ENCODE data around the gene EIF4G1. TPM values are rescaled to one million over a fixed set of nuclear protein-coding genes. Genes with fewer than 3 reads are reported as not detected.

EIF4G1 gene
- total RNA-seq, 1 donor from 2014 or later: 137 TPM

- Mint-ChIP-seq H3K27me3 (ENCODE audit: insufficient read depth, low read depth) (peaks cover 5% of the 10 kb centered on the region), H3K4me3 (no peak overlapping the region), H3K27ac (peak overlapping the region; percentile 96), H3K36me3 (peaks cover 9% of the 10 kb centered on the region), H3K9me3 (no peaks in the 10 kb centered on the region), H3K4me1 (peaks cover 36% of the 10 kb centered on the region)
- no peaks in the 10 kb centered on the region for H3K36me3 ChIP-seq
- H3K4me3 ChIP-seq: no peak overlapping the region
- H3K27me3 ChIP-seq: no peaks in the 10 kb centered on the region
- H4K20me1 ChIP-seq (ENCODE audit: low read depth): peaks cover 47% of the 10 kb centered on the region
- H3K79me2 ChIP-seq (ENCODE audit: low read depth): peaks cover 4% of the 10 kb centered on the region
- H2AFZ ChIP-seq (replicated peaks): no peak overlapping the region
- no peaks in the 10 kb centered on the region for H3K9me3 ChIP-seq (ENCODE audit: low read depth)
- peaks cover 38% of the 10 kb centered on the region for H3F3A ChIP-seq (ENCODE audit: low read depth)
- no peak overlapping the region for H3K9ac ChIP-seq
- H3K4me2 ChIP-seq: peak overlapping the region; percentile 59
- H3K27ac ChIP-seq: peak overlapping the region; percentile 71
- H3K4me1 ChIP-seq: peaks cover 16% of the 10 kb centered on the region
- TF ChIP-seq EZH2phosphoT487 (IDR thresholded peaks at IDR 0.05): no peak
- TF ChIP-seq EZH2 (IDR thresholded peaks at IDR 0.05): no peak
- TF ChIP-seq CTCF (IDR thresholded peaks at IDR 0.05): peak; percentile 65
- DNase-seq (ENCODE audit: low spot score): peak; percentile 88
Observed at GRCh38 chr3:184345317-184346144, 31.1 kb downstream of the EIF4G1 start.

- Histone ChIP-seq H3K9ac (no peak overlapping the region), H3K27ac (peak overlapping the region; percentile 26), H2AFZ (replicated peaks) (no peak overlapping the region), H3K4me1 (peaks cover 16% of the 10 kb centered on the region), H3K4me2 (no peak overlapping the region), H3K4me3 (no peak overlapping the region), H3K79me2 (ENCODE audit: low read depth) (no peaks in the 10 kb centered on the region), H4K20me1 (ENCODE audit: low read depth) (peaks cover 41% of the 10 kb centered on the region), H3K9me3 (ENCODE audit: low read depth) (no peaks in the 10 kb centered on the region), H3K27me3 (no peaks in the 10 kb centered on the region), H3F3A (ENCODE audit: low read depth) (peaks cover 38% of the 10 kb centered on the region), H3K36me3 (no peaks in the 10 kb centered on the region)
- no peaks in the 10 kb centered on the region for H3K9me3 Mint-ChIP-seq
- no peak for TF ChIP-seq CTCF (IDR thresholded peaks at IDR 0.05)
- peaks cover 5% of the 10 kb centered on the region for H3K27me3 Mint-ChIP-seq (ENCODE audit: insufficient read depth, low read depth)
- no peak overlapping the region for H3K4me3 Mint-ChIP-seq
- peak overlapping the region; percentile 5 for H3K27ac Mint-ChIP-seq
- H3K36me3 Mint-ChIP-seq: peaks cover 14% of the 10 kb centered on the region
- peaks cover 46% of the 10 kb centered on the region for H3K4me1 Mint-ChIP-seq
- no peak for DNase-seq (ENCODE audit: low spot score)
Observed at GRCh38 chr3:184346480-184347190, 32.2 kb downstream of the EIF4G1 start.

- Histone ChIP-seq H3K9ac (no peak overlapping the region), H3K9me3 (ENCODE audit: low read depth) (no peaks in the 10 kb centered on the region), H3K27me3 (no peaks in the 10 kb centered on the region), H4K20me1 (ENCODE audit: low read depth) (peaks cover 40% of the 10 kb centered on the region), H3K4me3 (no peak overlapping the region), H3K4me2 (no peak overlapping the region), H3K79me2 (ENCODE audit: low read depth) (no peaks in the 10 kb centered on the region), H3K36me3 (no peaks in the 10 kb centered on the region), H3K27ac (peak overlapping the region; percentile 38), H3F3A (ENCODE audit: low read depth) (peaks cover 38% of the 10 kb centered on the region), H2AFZ (replicated peaks) (no peak overlapping the region), H3K4me1 (peaks cover 16% of the 10 kb centered on the region)
- peak overlapping the region; percentile 5 for H3K27ac Mint-ChIP-seq
- DNase-seq (ENCODE audit: low spot score): no peak
- TF ChIP-seq EZH2phosphoT487 (IDR thresholded peaks at IDR 0.05) (no peak), CTCF (IDR thresholded peaks at IDR 0.05) (no peak), EZH2 (IDR thresholded peaks at IDR 0.05) (no peak)
- peaks cover 19% of the 10 kb centered on the region for H3K36me3 Mint-ChIP-seq
- peaks cover 54% of the 10 kb centered on the region for H3K4me1 Mint-ChIP-seq
- no peak overlapping the region for H3K4me3 Mint-ChIP-seq
- peaks cover 9% of the 10 kb centered on the region for H3K27me3 Mint-ChIP-seq (ENCODE audit: insufficient read depth, low read depth)
- no peaks in the 10 kb centered on the region for H3K9me3 Mint-ChIP-seq
Observed at GRCh38 chr3:184347321-184348056, 33.1 kb downstream of the EIF4G1 start.

Data from neural progenitor cell (in vitro differentiated cells).